Stimulated activated naive B cell treated with anti-CD40 and anti-IgM and Interleukin-4, amounts not matched to agents 10 μg/mL and 1 μg/mL and 100 μg/mL, for 72 hours (primary cell): ENCODE measurements around the gene HEATR1.
A peak's percentile ranks its signal among the peaks of the same experiment; 100 is the strongest.
"Not testable (repeated sequence)": the region's sequence is repeated elsewhere in the genome, so short reads cannot be mapped to it uniquely, and the experiment has no call there.

Source experiments
- ATAC-seq, 2 donors: fragments of 150-1000 bp; cut with Tn5 transposase; replicated peaks; 2 replicates each; pipeline ENCODE4 v1.10.0; 2021; ENCODE audit warnings: moderate library complexity in 1 of 2
- DNase-seq: peaks from one replicate; pipeline ENCODE4 v3.0.0; 2021
- H3K27ac Mint-ChIP-seq: one replicate; pipeline ENCODE4 v1.8.0; 2022; ENCODE audit warnings: mild to moderate bottlenecking, mixed read lengths
- H3K27me3 Mint-ChIP-seq, 2 donors: one replicate each; pipeline ENCODE4 v1.8.0; 2022; ENCODE audit warnings: mixed read lengths in 2 of 2
- H3K36me3 Mint-ChIP-seq, 2 donors: one replicate each; pipeline ENCODE4 v1.8.0; 2022; ENCODE audit warnings: mixed read lengths in 2 of 2, mild to moderate bottlenecking in 1 of 2
- H3K4me1 Mint-ChIP-seq, 2 donors: one replicate each; pipeline ENCODE4 v1.8.0; 2022; ENCODE audit warnings: mixed read lengths in 2 of 2, mild to moderate bottlenecking in 1 of 2
- H3K4me3 Mint-ChIP-seq, 2 donors: one replicate each; pipeline ENCODE4 v1.8.0; 2022; ENCODE audit warnings: mild to moderate bottlenecking in 2 of 2, mixed read lengths in 2 of 2, moderate library complexity in 1 of 2
- H3K9me3 Mint-ChIP-seq, 2 donors: one replicate each; pipeline ENCODE4 v1.8.0; 2022; ENCODE audit warnings: mixed read lengths in 2 of 2, mild to moderate bottlenecking in 1 of 2

The HEATR1 gene

GRCh38 chr1:236522937-236523703 is 81.2 kb downstream of the HEATR1 start:
- no peaks in the 10 kb centered on the region for H3K9me3 Mint-ChIP-seq
- H3K27me3 Mint-ChIP-seq = no peaks in the 10 kb centered on the region
- H3K4me1 Mint-ChIP-seq = peaks cover 3 to 12% of the 10 kb centered on the region in 2 donors
- H3K27ac Mint-ChIP-seq = peak overlapping the region; percentile 99
- H3K36me3 Mint-ChIP-seq = peaks cover 10 to 19% of the 10 kb centered on the region in 2 donors
- H3K4me3 Mint-ChIP-seq = peak overlapping the region; percentile 99
- ATAC-seq (no peak), DNase-seq (no peak)

- DNase-seq (no peak), ATAC-seq (no peak)
- no peak overlapping the region for H3K4me3 Mint-ChIP-seq
- H3K36me3 Mint-ChIP-seq = peaks cover 2 to 5% of the 10 kb centered on the region in 2 donors
- H3K27me3 Mint-ChIP-seq = no peaks in the 10 kb centered on the region
- no peak overlapping the region for H3K27ac Mint-ChIP-seq
- no peaks in the 10 kb centered on the region for H3K9me3 Mint-ChIP-seq
- peaks cover 3 to 12% of the 10 kb centered on the region in 2 donors for H3K4me1 Mint-ChIP-seq
Observed at GRCh38 chr1:236520445-236521005, 83.8 kb downstream of the HEATR1 start.

- DNase-seq (no peak), ATAC-seq (no peak)
- Mint-ChIP-seq H3K4me1 (peaks cover 0 to 5% of the 10 kb centered on the region in 2 donors), H3K27ac (no peak overlapping the region), H3K9me3 (no peaks in the 10 kb centered on the region), H3K36me3 (no peaks in the 10 kb centered on the region), H3K4me3 (no peak overlapping the region), H3K27me3 (no peaks in the 10 kb centered on the region)
Observed at GRCh38 chr1:236518322-236518721, 86.0 kb downstream of the HEATR1 start.

GRCh38 chr1:236516929-236517704 is 87.2 kb downstream of the HEATR1 start:
- Mint-ChIP-seq H3K27ac (no peak overlapping the region), H3K36me3 (no peaks in the 10 kb centered on the region), H3K27me3 (no peaks in the 10 kb centered on the region), H3K4me1 (no peaks in the 10 kb centered on the region), H3K9me3 (no peaks in the 10 kb centered on the region), H3K4me3 (no peak overlapping the region)
- no peak for DNase-seq
- no peak for ATAC-seq

GRCh38 chr1:236515443-236515958 is 88.8 kb downstream of the HEATR1 start:
- H3K27me3 Mint-ChIP-seq = peaks cover 0 to 3% of the 10 kb centered on the region in 2 donors
- no peak overlapping the region for H3K27ac Mint-ChIP-seq
- H3K4me1 Mint-ChIP-seq = no peaks in the 10 kb centered on the region
- no peak for DNase-seq
- no peak for ATAC-seq
- no peak overlapping the region for H3K4me3 Mint-ChIP-seq
- H3K36me3 Mint-ChIP-seq = no peaks in the 10 kb centered on the region
- H3K9me3 Mint-ChIP-seq = no peaks in the 10 kb centered on the region

GRCh38 chr1:236514703-236515442 is 89.4 kb downstream of the HEATR1 start:
- Mint-ChIP-seq H3K4me3 (no peak overlapping the region), H3K4me1 (no peaks in the 10 kb centered on the region), H3K27ac (no peak overlapping the region), H3K36me3 (no peaks in the 10 kb centered on the region), H3K27me3 (peaks cover 0 to 6% of the 10 kb centered on the region in 2 donors), H3K9me3 (no peaks in the 10 kb centered on the region)
- DNase-seq (no peak), ATAC-seq (no peak)

- no peak overlapping the region for H3K27ac Mint-ChIP-seq
- H3K4me1 Mint-ChIP-seq = peaks cover 3 to 7% of the 10 kb centered on the region in 2 donors
- H3K27me3 Mint-ChIP-seq = peaks cover 4 to 6% of the 10 kb centered on the region in 2 donors
- no peak for ATAC-seq
- H3K9me3 Mint-ChIP-seq = no peaks in the 10 kb centered on the region
- no peak for DNase-seq
- H3K36me3 Mint-ChIP-seq = no peaks in the 10 kb centered on the region
- no peak overlapping the region for H3K4me3 Mint-ChIP-seq
Observed at GRCh38 chr1:236511735-236512418, 92.4 kb downstream of the HEATR1 start.

- peaks cover 6 to 7% of the 10 kb centered on the region in 2 donors for H3K27me3 Mint-ChIP-seq
- no peak overlapping the region for H3K4me3 Mint-ChIP-seq
- H3K36me3 Mint-ChIP-seq = no peaks in the 10 kb centered on the region
- H3K9me3 Mint-ChIP-seq = no peaks in the 10 kb centered on the region
- no peak for DNase-seq
- peaks cover 3 to 7% of the 10 kb centered on the region in 2 donors for H3K4me1 Mint-ChIP-seq
- no peak for ATAC-seq
- H3K27ac Mint-ChIP-seq = no peak overlapping the region
Observed at GRCh38 chr1:236509647-236510401, 94.5 kb downstream of the HEATR1 start.

GRCh38 chr1:236509203-236509602 is 95.1 kb downstream of the HEATR1 start:
- Mint-ChIP-seq H3K4me3 (no peak overlapping the region), H3K27ac (no peak overlapping the region), H3K27me3 (peaks cover 6 to 7% of the 10 kb centered on the region in 2 donors), H3K9me3 (no peaks in the 10 kb centered on the region), H3K4me1 (peaks cover 3 to 7% of the 10 kb centered on the region in 2 donors), H3K36me3 (no peaks in the 10 kb centered on the region)
- ATAC-seq = no peak
- DNase-seq = no peak

GRCh38 chr1:236508593-236509027 is 95.7 kb downstream of the HEATR1 start:
- Mint-ChIP-seq H3K4me1 (peaks cover 3 to 7% of the 10 kb centered on the region in 2 donors), H3K4me3 (no peak overlapping the region), H3K27me3 (peaks cover 6 to 7% of the 10 kb centered on the region in 2 donors), H3K36me3 (no peaks in the 10 kb centered on the region), H3K9me3 (no peaks in the 10 kb centered on the region), H3K27ac (no peak overlapping the region)
- no peak for DNase-seq
- ATAC-seq = no peak

GRCh38 chr1:236507022-236507700 is 97.2 kb downstream of the HEATR1 start:
- peaks cover 7 to 15% of the 10 kb centered on the region in 2 donors for H3K27me3 Mint-ChIP-seq
- ATAC-seq = no peak
- no peak for DNase-seq
- H3K36me3 Mint-ChIP-seq = no peaks in the 10 kb centered on the region
- H3K9me3 Mint-ChIP-seq = no peaks in the 10 kb centered on the region
- H3K4me3 Mint-ChIP-seq = no peak overlapping the region
- H3K27ac Mint-ChIP-seq = no peak overlapping the region
- H3K4me1 Mint-ChIP-seq = peaks cover 12 to 19% of the 10 kb centered on the region in 2 donors

GRCh38 chr1:236504338-236504737 is 100.0 kb downstream of the HEATR1 start:
- H3K27ac Mint-ChIP-seq, H3K27me3 Mint-ChIP-seq, H3K4me3 Mint-ChIP-seq, ATAC-seq, H3K36me3 Mint-ChIP-seq, H3K9me3 Mint-ChIP-seq, DNase-seq: not testable (repeated sequence)
- H3K4me1 Mint-ChIP-seq = peaks cover 12 to 19% of the 10 kb centered on the region in 2 donors
